ENCODE measurements around the gene GFRA1. TPM values are rescaled to one million over a fixed set of nuclear protein-coding genes. Genes with fewer than 3 reads are reported as not detected.

Gene GFRA1
- polyA plus RNA-seq, 1 of the 3 experiments (the other 2 are of a cell fraction): 1.6 TPM

GRCh38 chr10:116112232-116113231 lies 160.5 kb downstream of the GFRA1 start:
- Histone ChIP-seq H3K27me3 (ENCODE audit: insufficient read depth) (no peaks in the 10 kb centered on the region), H2AFZ (ENCODE audit: low read depth) (no peak overlapping the region), H3K4me2 (no peak overlapping the region), H3K9ac (no peak overlapping the region), H3K9me2 (no peaks in the 10 kb centered on the region), H3K27ac (ENCODE audit: low read depth in 2 of 2, low read length in 1 of 2) (no peak overlapping the region), H3K79me2 (ENCODE audit: insufficient read depth) (no peaks in the 10 kb centered on the region), H3F3A (replicated peaks; ENCODE audit: insufficient read depth) (no peaks in the 10 kb centered on the region), H3K9me3 (no peaks in the 10 kb centered on the region), H3K4me1 (ENCODE audit: control insufficient read depth in 1 of 2, insufficient read depth in 2 of 2, low read depth in 1 of 2, low read length in 1 of 2) (no peaks in the 10 kb centered on the region; a peak in 1 of 4 replicates), H3K4me3 (ENCODE audit: low read depth in 2 of 2, low read length in 1 of 2) (no peak overlapping the region), H3K36me3 (replicated peaks in 1 of 2; ENCODE audit: control insufficient read depth in 1 of 2, insufficient read depth in 2 of 2, low read length in 1 of 2) (no peaks in the 10 kb centered on the region), H4K20me1 (ENCODE audit: insufficient read depth) (no peaks in the 10 kb centered on the region)
- WGBS (ENCODE audit: low lambda C conversion rate): 47% methylated on average over 10 of the region's 17 CpGs
- no peak for DNase-seq
- ChIA-PET POLR2A (no interaction called here), CTCF (interaction anchor here (0.6 to 1.3 kb wide), 2 partner anchors 10 to 887 kb away, joined by 3 to 4 read pairs; no protein-coding TSS in a partner anchor)
- no peak for TF ChIP-seq POLR2AphosphoS5 (IDR thresholded peaks at IDR 0.05; ENCODE audit: low read depth, low read length)
- no peak for TF ChIP-seq MEF2A (IDR thresholded peaks at IDR 0.05; ENCODE audit: borderline replicate concordance, low read depth)
- no peak for TF ChIP-seq RAD21 (IDR thresholded peaks at IDR 0.05; ENCODE audit: low read length)
- TF ChIP-seq RCOR1 (IDR thresholded peaks at IDR 0.05; ENCODE audit: low read length): no peak
- no peak for TF ChIP-seq CTCF (IDR thresholded peaks at IDR 0.05)
- no peak for TF ChIP-seq SIN3A (IDR thresholded peaks at IDR 0.05; ENCODE audit: borderline replicate concordance, low read depth, low read length)
- TF ChIP-seq NRF1 (IDR thresholded peaks at IDR 0.05; ENCODE audit: low read depth, low read length): no peak
- TF ChIP-seq FOSL2 (IDR thresholded peaks at IDR 0.05; ENCODE audit: borderline replicate concordance, low read depth): no peak
- no peak for TF ChIP-seq SMC3 (IDR thresholded peaks at IDR 0.05; ENCODE audit: low read depth, low read length)
- TF ChIP-seq RXRA (IDR thresholded peaks at IDR 0.05; ENCODE audit: borderline replicate concordance, low read depth): no peak
- no peak for TF ChIP-seq ELF1 (IDR thresholded peaks at IDR 0.05)
- no peak for TF ChIP-seq FOXM1 (IDR thresholded peaks at IDR 0.05; ENCODE audit: low read depth)
- TF ChIP-seq NFIC (IDR thresholded peaks at IDR 0.05; ENCODE audit: borderline replicate concordance): no peak
- no peak for TF ChIP-seq JUND (IDR thresholded peaks at IDR 0.05)

- Histone ChIP-seq H2AFZ (ENCODE audit: low read depth) (no peak overlapping the region), H4K20me1 (ENCODE audit: insufficient read depth) (no peaks in the 10 kb centered on the region), H3K4me2 (no peak overlapping the region), H3K9me3 (no peaks in the 10 kb centered on the region), H3K4me3 (ENCODE audit: low read depth in 2 of 2, low read length in 1 of 2) (no peak overlapping the region), H3F3A (replicated peaks; ENCODE audit: insufficient read depth) (no peaks in the 10 kb centered on the region), H3K27me3 (ENCODE audit: insufficient read depth) (no peaks in the 10 kb centered on the region), H3K9me2 (no peaks in the 10 kb centered on the region), H3K79me2 (ENCODE audit: insufficient read depth) (no peaks in the 10 kb centered on the region), H3K27ac (ENCODE audit: low read depth in 2 of 2, low read length in 1 of 2) (no peak overlapping the region), H3K9ac (no peak overlapping the region), H3K4me1 (ENCODE audit: control insufficient read depth in 1 of 2, insufficient read depth in 2 of 2, low read depth in 1 of 2, low read length in 1 of 2) (no peaks in the 10 kb centered on the region; a peak in 1 of 4 replicates), H3K36me3 (replicated peaks in 1 of 2; ENCODE audit: control insufficient read depth in 1 of 2, insufficient read depth in 2 of 2, low read length in 1 of 2) (no peaks in the 10 kb centered on the region)
- CTCF ChIA-PET: interaction anchor here (0.6 to 1.3 kb wide), 2 partner anchors 9 to 1870 kb away, joined by 3 to 4 read pairs; no protein-coding TSS in a partner anchor
- POLR2A ChIA-PET: no interaction called here
- TF ChIP-seq MEF2A (IDR thresholded peaks at IDR 0.05; ENCODE audit: borderline replicate concordance, low read depth) (no peak), JUND (IDR thresholded peaks at IDR 0.05) (no peak), PBX3 (IDR thresholded peaks at IDR 0.05) (no peak), RAD21 (IDR thresholded peaks at IDR 0.05; ENCODE audit: low read length) (no peak), RXRA (IDR thresholded peaks at IDR 0.05; ENCODE audit: borderline replicate concordance, low read depth) (no peak), SMC3 (IDR thresholded peaks at IDR 0.05; ENCODE audit: low read depth, low read length) (no peak), TCF12 (IDR thresholded peaks at IDR 0.05) (no peak), FOSL2 (IDR thresholded peaks at IDR 0.05; ENCODE audit: borderline replicate concordance, low read depth) (no peak)
- 53% methylated on average over 9 of the region's 11 CpGs for WGBS (ENCODE audit: low lambda C conversion rate)
- no peak for DNase-seq
Observed at GRCh38 chr10:116111483-116112095, 161.4 kb downstream of the GFRA1 start.

Data from SK-N-SH (cell line).